ENCODE measurements around the gene ENDOV. TPM values are rescaled to one million over a fixed set of nuclear protein-coding genes. Genes with fewer than 3 reads are reported as not detected.
"Not testable (repeated sequence)": the region's sequence is repeated elsewhere in the genome, so short reads cannot be mapped to it uniquely, and the experiment has no call there.

Gene ENDOV
- total RNA-seq, 1 experiment from 2014 or later, result 33.2 TPM

DNA sequence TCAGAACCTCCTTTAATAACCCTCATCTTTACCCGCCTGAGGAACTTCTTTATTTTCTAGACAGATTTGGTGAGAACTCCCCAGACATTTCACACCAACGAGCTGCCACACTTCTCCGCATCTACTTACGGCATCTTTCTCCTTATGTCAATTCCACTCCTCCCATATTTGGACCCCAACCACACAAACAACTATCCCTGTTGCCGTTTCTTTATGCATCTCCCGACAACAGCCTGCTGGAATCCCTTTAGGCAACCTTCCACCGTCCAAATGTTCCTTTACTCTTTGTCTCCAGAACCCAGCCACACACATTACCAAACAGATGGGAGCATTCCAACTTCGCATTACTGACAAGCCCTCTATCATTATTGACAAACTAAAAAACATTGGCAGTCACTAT lies 8.8 kb upstream of the ENDOV start:
- CTCF ChIA-PET, result no interaction called here
- H3K27ac Mint-ChIP-seq (ENCODE audit: unreplicated experiment), result no peak overlapping the region

DNA sequence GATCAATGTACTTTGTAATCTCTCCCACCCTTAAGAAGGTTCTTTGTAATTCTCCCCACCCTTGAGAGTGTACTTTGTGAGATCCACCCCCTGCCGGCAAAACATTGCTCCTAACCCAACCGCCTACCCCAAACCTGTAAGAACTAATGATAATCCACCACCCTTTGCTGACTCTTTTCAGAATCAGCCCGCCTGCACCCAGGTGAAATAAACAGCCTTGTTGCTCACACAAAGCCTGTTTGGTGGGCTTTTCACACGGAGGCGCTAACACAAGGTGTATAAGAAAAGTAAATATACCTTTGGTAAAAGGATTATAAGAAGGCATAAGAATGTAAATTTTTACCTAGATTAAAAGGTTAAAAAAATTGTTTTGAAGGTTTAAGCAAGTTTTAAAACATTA lies 7.0 kb upstream of the ENDOV start:
- H3K4me3 Mint-ChIP-seq (ENCODE audit: low read depth, unreplicated experiment); H3K36me3 Mint-ChIP-seq (ENCODE audit: insufficient read depth, unreplicated experiment); H3K27me3 Mint-ChIP-seq (ENCODE audit: unreplicated experiment); BruUV-seq (replicated peaks); H3K4me1 Mint-ChIP-seq (ENCODE audit: low read depth, unreplicated experiment); DNase-seq; CTCF ChIA-PET; H3K27ac Mint-ChIP-seq (ENCODE audit: unreplicated experiment); H3K9me3 Mint-ChIP-seq (ENCODE audit: low read depth, unreplicated experiment); intact Hi-C loops (cut with micrococcal nuclease; ENCODE audit: unreplicated experiment): not testable (repeated sequence)

More for the DNA sequence above, 8.8 kb upstream of the ENDOV start:
- BruUV-seq (replicated peaks), result no TSS peak
- DNase-seq, result no peak
- H3K4me1 Mint-ChIP-seq (ENCODE audit: low read depth, unreplicated experiment), result no peaks in the 10 kb centered on the region
- TF ChIP-seq, protein P1, sequence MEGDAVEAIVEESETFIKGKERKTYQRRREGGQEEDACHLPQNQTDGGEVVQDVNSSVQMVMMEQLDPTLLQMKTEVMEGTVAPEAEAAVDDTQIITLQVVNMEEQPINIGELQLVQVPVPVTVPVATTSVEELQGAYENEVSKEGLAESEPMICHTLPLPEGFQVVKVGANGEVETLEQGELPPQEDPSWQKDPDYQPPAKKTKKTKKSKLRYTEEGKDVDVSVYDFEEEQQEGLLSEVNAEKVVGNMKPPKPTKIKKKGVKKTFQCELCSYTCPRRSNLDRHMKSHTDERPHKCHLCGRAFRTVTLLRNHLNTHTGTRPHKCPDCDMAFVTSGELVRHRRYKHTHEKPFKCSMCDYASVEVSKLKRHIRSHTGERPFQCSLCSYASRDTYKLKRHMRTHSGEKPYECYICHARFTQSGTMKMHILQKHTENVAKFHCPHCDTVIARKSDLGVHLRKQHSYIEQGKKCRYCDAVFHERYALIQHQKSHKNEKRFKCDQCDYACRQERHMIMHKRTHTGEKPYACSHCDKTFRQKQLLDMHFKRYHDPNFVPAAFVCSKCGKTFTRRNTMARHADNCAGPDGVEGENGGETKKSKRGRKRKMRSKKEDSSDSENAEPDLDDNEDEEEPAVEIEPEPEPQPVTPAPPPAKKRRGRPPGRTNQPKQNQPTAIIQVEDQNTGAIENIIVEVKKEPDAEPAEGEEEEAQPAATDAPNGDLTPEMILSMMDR (IDR thresholded peaks at IDR 0.05; ENCODE audit: unreplicated experiment), result no peak
- H3K36me3 Mint-ChIP-seq (ENCODE audit: insufficient read depth, unreplicated experiment), result peaks cover under 1% of the 10 kb centered on the region
- H3K4me3 Mint-ChIP-seq (ENCODE audit: low read depth, unreplicated experiment), result no peak overlapping the region
- intact Hi-C loops (cut with micrococcal nuclease; ENCODE audit: unreplicated experiment), result no loop called here
- H3K27me3 Mint-ChIP-seq (ENCODE audit: unreplicated experiment), result no peaks in the 10 kb centered on the region
- H3K9me3 Mint-ChIP-seq (ENCODE audit: low read depth, unreplicated experiment), result no peaks in the 10 kb centered on the region

DNA sequence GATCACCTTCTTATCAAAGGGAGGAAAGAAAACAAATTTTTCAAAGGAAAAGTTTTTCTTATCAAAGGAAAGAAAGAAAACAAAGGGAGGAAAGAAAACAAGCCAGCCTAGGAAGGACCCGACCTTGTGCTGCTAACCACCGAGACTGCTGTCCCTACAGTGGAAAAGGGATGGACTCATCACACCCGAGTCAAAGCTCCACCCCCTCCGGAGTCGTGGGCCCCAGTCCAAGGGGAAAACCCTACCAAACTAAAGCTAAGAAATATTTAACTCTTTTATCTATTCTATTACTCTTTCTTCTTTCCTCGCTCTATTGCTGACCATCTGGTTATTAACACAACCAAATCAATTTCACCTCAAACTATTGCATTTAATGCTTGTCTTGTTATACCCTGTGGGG lies 6.1 kb upstream of the ENDOV start:
- no peaks in the 10 kb centered on the region for H3K36me3 Mint-ChIP-seq (ENCODE audit: insufficient read depth, unreplicated experiment)
- TF ChIP-seq, protein P1 (IDR thresholded peaks at IDR 0.05; ENCODE audit: unreplicated experiment), result no peak
- DNase-seq, result no peak

DNA sequence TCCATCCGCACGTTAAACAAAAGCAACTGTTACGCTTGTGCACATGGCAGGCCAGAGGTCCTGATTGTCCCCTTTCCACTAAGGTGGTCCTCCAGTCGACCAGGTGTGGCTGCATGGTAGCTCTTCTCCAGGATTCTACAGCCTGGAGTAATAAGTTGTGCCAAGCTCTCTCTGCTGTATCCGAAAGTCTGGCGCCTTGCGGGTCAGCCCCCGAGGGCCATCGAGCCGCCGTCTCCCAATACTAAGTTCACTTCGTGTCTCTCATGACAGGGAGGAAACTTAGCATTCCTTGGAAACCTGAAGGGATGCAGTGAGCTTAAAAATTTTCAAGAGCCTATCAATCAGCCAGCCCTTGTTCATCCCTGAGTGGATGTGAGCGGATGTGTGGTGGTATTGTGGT lies 5.3 kb upstream of the ENDOV start:
- Mint-ChIP-seq H3K9me3 (ENCODE audit: low read depth, unreplicated experiment) (no peaks in the 10 kb centered on the region), H3K4me3 (ENCODE audit: low read depth, unreplicated experiment) (no peak overlapping the region), H3K36me3 (ENCODE audit: insufficient read depth, unreplicated experiment) (peaks cover 7% of the 10 kb centered on the region), H3K27me3 (ENCODE audit: unreplicated experiment) (peaks cover 25% of the 10 kb centered on the region), H3K4me1 (ENCODE audit: low read depth, unreplicated experiment) (peaks cover 18% of the 10 kb centered on the region), H3K27ac (ENCODE audit: unreplicated experiment) (no peak overlapping the region)
- CTCF ChIA-PET, result interaction anchor here (0.6 kb wide), 1 partner anchor 577 kb away, joined by 3 read pairs; no protein-coding TSS in a partner anchor
- intact Hi-C loops (cut with micrococcal nuclease; ENCODE audit: unreplicated experiment), result no loop called here
- DNase-seq, result no peak
- TF ChIP-seq, protein P1 (IDR thresholded peaks at IDR 0.05; ENCODE audit: unreplicated experiment), result no peak
- no TSS peak for BruUV-seq (replicated peaks)

More for the DNA sequence above, 6.1 kb upstream of the ENDOV start:
- Mint-ChIP-seq H3K4me1 (ENCODE audit: low read depth, unreplicated experiment) (peaks cover 11% of the 10 kb centered on the region), H3K27me3 (ENCODE audit: unreplicated experiment) (peaks cover 18% of the 10 kb centered on the region), H3K27ac (ENCODE audit: unreplicated experiment) (no peak overlapping the region), H3K9me3 (ENCODE audit: low read depth, unreplicated experiment) (no peaks in the 10 kb centered on the region), H3K4me3 (ENCODE audit: low read depth, unreplicated experiment) (no peak overlapping the region)
- intact Hi-C loops (cut with micrococcal nuclease; ENCODE audit: unreplicated experiment), result no loop called here
- CTCF ChIA-PET, result no interaction called here
- no TSS peak for BruUV-seq (replicated peaks)

DNA sequence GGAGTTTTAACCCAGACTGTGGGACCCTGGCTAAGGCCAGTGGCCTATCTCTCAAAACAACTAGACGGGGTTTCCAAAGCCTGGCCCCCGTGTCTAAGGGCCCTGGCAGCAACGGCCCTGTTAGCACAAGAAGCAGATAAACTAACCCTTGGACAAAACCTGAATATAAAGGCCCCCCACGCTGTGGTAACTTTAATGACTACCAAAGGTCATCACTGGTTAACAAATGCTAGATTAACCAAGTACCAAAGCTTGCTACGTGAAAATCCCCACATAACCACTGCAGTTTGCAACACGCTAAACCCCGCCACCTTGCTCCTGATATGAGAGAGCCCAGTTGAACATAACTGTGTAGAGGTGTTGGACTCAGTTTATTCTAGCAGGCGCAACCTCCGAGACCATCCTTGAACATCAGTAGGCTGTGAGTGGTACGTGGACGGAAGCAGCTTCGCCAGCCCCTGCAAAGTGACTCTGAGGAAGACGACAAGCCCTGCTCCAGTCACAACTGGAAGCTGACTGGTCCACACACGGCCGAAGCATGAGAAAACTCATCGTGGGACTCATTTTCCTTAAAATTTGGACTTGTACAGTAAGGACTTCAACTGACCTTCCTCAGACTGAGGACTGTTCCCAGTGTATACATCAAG lies 4.4 kb upstream of the ENDOV start:
- H3K4me3 Mint-ChIP-seq (ENCODE audit: low read depth, unreplicated experiment); DNase-seq; H3K27ac Mint-ChIP-seq (ENCODE audit: unreplicated experiment); intact Hi-C loops (cut with micrococcal nuclease; ENCODE audit: unreplicated experiment); H3K9me3 Mint-ChIP-seq (ENCODE audit: low read depth, unreplicated experiment); CTCF ChIA-PET; BruUV-seq (replicated peaks): not testable (repeated sequence)
- Mint-ChIP-seq H3K36me3 (ENCODE audit: insufficient read depth, unreplicated experiment) (peaks cover 17% of the 10 kb centered on the region), H3K27me3 (ENCODE audit: unreplicated experiment) (peaks cover 27% of the 10 kb centered on the region), H3K4me1 (ENCODE audit: low read depth, unreplicated experiment) (peaks cover 18% of the 10 kb centered on the region)
